RKO (cell line): ENCODE measurements around the gene LEFTY2.
"Not testable (repeated sequence)": the region's sequence is repeated elsewhere in the genome, so short reads cannot be mapped to it uniquely, and the experiment has no call there.

Experiments used
- DNase-seq: peaks from one replicate; pipeline ENCODE4 v3.0.0-alpha.2; 2016; ENCODE audit warnings: low spot score

The LEFTY2 gene

GRCh38 chr1:225953315-225953714, 12.3 kb upstream of the LEFTY2 start:
- no peak for DNase-seq

DNA sequence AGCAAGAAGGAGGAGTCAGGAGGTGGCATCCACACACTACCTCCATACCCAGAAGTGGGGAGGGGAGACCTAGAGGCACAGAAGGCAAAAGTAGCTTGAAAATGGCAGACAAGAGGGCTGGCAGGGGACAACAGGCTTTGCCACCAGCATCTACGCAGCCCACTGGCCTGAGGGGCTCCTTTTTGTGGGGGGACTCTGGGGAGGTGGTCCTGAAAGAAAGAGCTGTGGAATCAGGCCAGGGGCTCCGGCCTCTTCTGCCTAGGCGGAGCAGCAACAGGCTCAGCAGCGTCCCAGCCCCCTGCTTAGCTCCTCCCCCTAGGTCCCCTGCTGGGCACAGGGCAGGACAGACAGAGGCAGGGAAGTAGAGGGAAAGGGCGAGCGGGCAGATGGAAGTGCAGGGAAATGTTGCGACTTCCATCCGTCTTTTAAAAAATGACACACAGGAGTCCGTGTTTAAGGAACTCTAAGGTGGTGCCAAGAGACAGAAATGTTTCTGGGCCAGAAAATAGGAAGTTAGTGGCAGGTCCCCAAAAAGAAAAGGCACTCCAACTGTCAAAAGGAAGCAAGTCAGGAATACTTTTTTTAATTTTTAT, 10.0 kb upstream of the LEFTY2 start:
- DNase-seq = no peak

- DNase-seq = no peak
Observed at GRCh38 chr1:225949041-225949440, 8.0 kb upstream of the LEFTY2 start.

- no peak for DNase-seq
Observed at GRCh38 chr1:225946803-225947202, 5.8 kb upstream of the LEFTY2 start.

DNA sequence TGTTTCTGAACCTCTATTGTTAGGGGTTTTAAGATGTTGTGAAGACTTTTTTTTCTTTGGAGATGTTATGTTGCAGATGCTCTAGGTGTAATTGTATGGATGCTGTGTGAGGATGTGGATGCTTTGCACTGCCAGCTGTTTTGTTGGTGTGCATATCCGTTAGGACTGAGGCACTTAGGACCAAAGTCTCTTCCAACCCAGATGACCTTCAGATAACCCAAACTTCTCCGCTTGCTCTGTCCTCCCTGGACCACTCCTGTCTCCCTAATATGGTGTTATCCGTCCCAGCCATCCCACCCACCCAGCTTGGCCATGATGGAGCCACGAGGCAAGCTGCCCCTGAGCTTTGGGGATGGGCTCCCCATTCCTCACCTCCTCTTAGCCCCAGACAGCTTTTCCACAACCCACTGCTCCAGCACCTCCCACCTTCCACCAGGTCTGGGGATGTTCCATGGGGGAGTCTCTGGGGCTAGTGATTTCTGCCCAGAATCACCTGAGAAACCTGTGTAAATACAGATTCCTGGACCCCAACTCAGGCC, 5.1 kb upstream of the LEFTY2 start:
- DNase-seq = no peak

GRCh38 chr1:225945564-225945963, 4.5 kb upstream of the LEFTY2 start:
- no peak for DNase-seq

DNA sequence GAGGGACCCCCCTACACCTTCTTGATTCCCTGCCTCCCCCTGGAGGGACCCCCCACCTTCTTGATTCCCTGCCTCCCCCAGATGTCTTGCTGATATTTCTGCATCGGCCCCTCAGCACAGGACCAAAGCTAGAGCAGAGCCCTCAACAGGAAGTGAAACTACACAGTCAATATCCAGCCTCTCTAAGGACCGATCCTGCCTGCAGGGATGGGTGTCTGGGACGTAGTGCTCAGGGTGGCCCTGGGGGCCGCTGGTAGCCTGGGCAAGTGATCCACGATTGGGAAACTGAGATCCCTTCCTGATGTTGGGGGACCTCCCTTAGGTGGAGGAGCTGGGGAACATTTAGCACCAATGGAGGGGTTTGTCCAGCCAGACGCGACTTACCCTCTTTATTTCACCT, 3.9 kb upstream of the LEFTY2 start:
- no peak for DNase-seq

DNA sequence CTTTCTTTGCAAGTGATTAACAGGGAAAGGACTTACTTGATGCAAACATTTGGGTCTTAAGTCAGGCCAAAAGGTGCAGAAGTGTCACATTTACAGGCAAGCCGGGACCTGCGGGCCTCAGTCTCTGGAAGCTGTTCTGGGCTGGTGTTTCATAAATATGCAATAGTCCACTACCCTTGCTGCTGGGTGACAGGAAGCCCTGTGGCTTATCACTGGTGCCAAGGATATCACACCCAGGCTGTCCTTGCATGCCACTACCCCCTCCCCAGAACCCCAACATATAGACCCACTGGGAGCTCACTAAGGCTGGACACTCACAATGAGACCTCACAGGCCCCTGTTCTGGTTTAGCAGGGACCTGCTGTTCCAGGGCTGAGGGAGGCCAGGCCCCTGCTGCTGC, 3.4 kb upstream of the LEFTY2 start:
- no peak for DNase-seq

DNA sequence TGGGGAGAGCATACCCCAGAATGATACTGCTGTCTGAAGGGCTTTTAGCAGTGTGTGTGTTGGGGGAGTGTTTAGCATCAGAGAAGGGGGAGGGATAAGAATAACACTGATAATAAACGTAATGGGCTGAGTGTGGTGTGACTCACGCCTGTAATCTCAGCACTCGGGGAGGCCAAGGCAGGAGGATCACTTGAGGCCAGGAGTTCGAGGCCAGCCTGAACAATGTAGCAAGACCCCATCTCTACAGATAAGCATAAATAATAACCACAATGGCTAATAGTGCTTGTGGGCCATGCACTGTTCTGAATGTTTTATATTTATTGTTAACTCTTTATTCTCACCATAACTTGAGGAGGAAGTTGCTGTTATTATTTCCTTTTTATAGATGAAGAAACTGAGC, 2.6 kb upstream of the LEFTY2 start:
- DNase-seq = no peak

GRCh38 chr1:225942574-225942973, 1.6 kb upstream of the LEFTY2 start:
- no peak for DNase-seq

DNA sequence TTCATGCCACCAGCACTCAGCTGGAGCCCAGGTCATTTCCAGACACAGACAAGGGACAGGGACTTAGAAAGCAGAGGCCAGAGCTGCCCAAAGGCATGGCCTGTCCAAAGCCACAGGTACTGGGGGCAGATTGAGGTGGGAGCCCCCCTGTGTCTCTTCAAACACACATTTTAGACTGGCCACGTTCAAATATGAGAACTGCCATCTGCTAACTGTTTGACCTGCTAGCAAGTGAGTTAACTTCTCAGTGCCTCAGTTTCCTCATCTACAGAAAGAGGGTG, 862 bp upstream of the LEFTY2 start:
- DNase-seq = no peak

GRCh38 chr1:225940385-225941151, 452 bp downstream of the LEFTY2 start:
- no peak for DNase-seq

DNA sequence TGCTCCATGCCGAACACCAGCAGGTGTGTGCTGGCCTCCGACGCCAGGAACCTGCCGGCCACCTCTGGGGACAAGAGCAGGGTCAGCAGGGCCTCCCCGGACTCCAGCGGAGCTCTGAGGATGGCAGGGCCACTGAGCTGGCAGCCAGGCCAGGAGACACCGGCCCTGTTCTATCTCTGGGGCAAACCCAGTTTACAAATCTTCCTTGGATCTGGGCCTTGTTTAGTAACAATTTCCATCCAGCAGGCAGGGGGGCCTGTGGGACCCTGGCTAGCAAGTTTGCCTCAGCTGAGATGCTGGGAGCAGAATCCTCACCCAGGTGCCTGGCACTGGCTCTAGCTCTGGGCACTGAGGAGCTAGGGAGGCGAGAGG, 1.1 kb downstream of the LEFTY2 start:
- not testable (repeated sequence) for DNase-seq

- not testable (repeated sequence) for DNase-seq
Observed at GRCh38 chr1:225939097-225939938, 1.7 kb downstream of the LEFTY2 start.

GRCh38 chr1:225937048-225937968, 3.7 kb downstream of the LEFTY2 start:
- DNase-seq = no peak

- no peak for DNase-seq
Observed at GRCh38 chr1:225936523-225936922, 4.5 kb downstream of the LEFTY2 start.

- DNase-seq = not testable (repeated sequence)
Observed at GRCh38 chr1:225936086-225936485, 4.9 kb downstream of the LEFTY2 start.

GRCh38 chr1:225934711-225935110, 6.3 kb downstream of the LEFTY2 start:
- no peak for DNase-seq

- DNase-seq = peak; percentile 77
Observed at GRCh38 chr1:225933072-225933471, 7.9 kb downstream of the LEFTY2 start.

DNA sequence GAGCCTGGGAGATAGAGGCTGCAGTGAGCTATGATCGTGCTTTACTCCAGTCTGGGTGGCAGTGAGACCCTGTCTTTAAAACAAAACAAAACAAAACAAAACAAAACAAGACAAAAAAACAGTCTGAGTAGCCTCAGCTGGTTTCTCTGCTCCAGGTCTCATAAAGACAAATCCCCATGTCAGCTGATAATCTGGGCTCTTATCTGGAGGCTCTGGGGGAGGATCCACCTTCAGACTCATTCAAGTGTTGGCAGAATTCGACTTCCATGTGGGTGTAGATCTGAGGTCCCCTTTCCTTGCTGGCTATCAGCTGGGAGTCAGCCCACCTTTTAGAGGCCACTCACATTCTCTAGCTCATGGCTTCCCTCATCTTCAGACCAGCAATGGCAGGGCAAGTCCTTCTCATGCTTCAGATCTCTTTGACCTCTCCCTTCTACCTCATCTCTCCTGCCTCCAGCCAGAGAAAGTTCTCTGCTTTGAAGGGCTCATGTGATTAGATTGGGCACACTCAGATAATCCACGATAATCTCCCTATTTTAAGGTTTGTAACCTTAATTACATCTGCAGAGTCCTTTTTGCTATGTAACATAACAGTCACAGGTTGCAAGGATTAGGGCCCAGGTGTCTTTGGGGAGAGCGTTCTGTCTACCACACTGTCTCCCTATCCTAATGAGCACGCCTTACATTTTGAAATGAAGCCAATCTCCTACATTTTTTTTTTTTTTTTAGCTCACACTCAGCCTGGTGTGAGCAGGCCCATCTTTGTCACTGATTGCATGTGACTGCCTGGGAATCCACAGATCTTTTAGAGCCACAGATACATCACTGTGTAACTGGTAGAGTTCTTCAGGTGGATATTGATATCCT, 9.5 kb downstream of the LEFTY2 start:
- no peak for DNase-seq

- no peak for DNase-seq
Observed at GRCh38 chr1:225930566-225930965, 10.5 kb downstream of the LEFTY2 start.
